ENCODE results near the gene LSM14B. TPM values are rescaled to one million over a fixed set of nuclear protein-coding genes. Genes with fewer than 3 reads are reported as not detected.

Gene LSM14B
- total RNA-seq, 1 donor from 2014 or later, result 35.1 TPM

DNA sequence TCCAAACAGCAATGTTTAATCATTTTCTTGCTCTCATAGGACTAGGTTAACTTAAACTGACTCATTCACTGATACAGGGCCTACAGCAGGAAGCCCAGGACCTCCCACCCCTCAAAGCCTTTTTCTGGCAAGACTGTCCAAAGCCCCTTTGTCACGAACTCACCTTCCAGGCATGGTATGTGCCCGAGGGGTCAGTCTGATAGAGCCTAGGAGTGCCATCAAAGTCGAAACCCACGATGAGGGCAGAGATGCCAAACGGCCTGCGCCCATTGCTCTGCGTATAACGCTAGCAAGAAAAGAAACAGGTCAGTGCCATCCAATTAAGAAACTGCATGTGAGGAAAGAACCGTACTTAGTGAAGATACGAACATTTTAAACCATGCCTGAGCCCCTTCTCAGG lies 16.6 kb downstream of the LSM14B start:
- Histone ChIP-seq H3K27me3 (no peaks in the 10 kb centered on the region), H3K36me3 (peaks cover 68% of the 10 kb centered on the region), H3K9me3 (no peaks in the 10 kb centered on the region), H3K27ac (no peak overlapping the region), H3K4me1 (peaks cover 25% of the 10 kb centered on the region), H3K4me3 (no peak overlapping the region)
- intact Hi-C loops (cut with DNase I), result loop anchor here (10.0 kb wide), 1 partner anchor 114 kb away; no protein-coding TSS in a partner anchor
- TF ChIP-seq CTCF (IDR thresholded peaks at IDR 0.05), result no peak
- no peak for ATAC-seq
- DNase-seq, result no peak

DNA sequence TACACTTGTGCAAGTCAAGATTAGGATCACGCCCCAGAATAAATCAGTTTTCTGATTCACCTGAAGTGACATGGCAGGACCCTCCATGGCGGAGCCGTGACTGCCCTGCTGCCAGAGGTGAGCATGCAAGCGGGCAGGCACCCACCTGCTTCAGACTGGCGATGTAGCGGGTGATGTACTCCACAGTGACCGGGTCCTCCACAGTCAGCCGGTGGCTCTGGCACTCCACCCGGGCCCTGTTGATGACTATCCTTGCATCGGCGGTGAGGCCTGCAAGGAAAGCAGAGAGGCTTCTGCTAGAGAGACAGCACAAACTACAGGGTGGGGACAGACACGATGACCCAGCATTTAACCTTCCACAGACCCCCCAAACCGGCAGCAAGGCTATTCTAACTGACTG lies 17.4 kb downstream of the LSM14B start:
- intact Hi-C loops (cut with DNase I), result loop anchor here (10.0 kb wide), 1 partner anchor 115 kb away; no protein-coding TSS in a partner anchor
- H3K27me3 ChIP-seq, result no peaks in the 10 kb centered on the region
- no peaks in the 10 kb centered on the region for H3K9me3 ChIP-seq
- peaks cover 20% of the 10 kb centered on the region for H3K4me1 ChIP-seq
- TF ChIP-seq CTCF (IDR thresholded peaks at IDR 0.05), result no peak
- H3K27ac ChIP-seq, result no peak overlapping the region
- DNase-seq (no peak), ATAC-seq (no peak)
- peaks cover 61% of the 10 kb centered on the region for H3K36me3 ChIP-seq
- H3K4me3 ChIP-seq, result no peak overlapping the region

- DNase-seq (no peak), ATAC-seq (no peak)
- peaks cover 47% of the 10 kb centered on the region for H3K36me3 ChIP-seq
- intact Hi-C loops (cut with DNase I), result no loop called here
- H3K4me1 ChIP-seq, result peaks cover 24% of the 10 kb centered on the region
- H3K27me3 ChIP-seq, result no peaks in the 10 kb centered on the region
- no peak for TF ChIP-seq CTCF (IDR thresholded peaks at IDR 0.05)
- no peaks in the 10 kb centered on the region for H3K9me3 ChIP-seq
- H3K27ac ChIP-seq, result peak overlapping the region; percentile 89
- peak overlapping the region; percentile 83 for H3K4me3 ChIP-seq
These were observed 18.7 kb downstream of the LSM14B start for GRCh38 chr20:62141043-62141396.

GRCh38 chr20:62141397-62142251 lies 19.3 kb downstream of the LSM14B start:
- DNase-seq (no peak), ATAC-seq (peak; percentile 13)
- Histone ChIP-seq H3K27ac (peak overlapping the region; percentile 89), H3K36me3 (peaks cover 41% of the 10 kb centered on the region), H3K9me3 (no peaks in the 10 kb centered on the region), H3K4me3 (peak overlapping the region; percentile 83), H3K4me1 (peaks cover 24% of the 10 kb centered on the region), H3K27me3 (no peaks in the 10 kb centered on the region)
- intact Hi-C loops (cut with DNase I), result no loop called here
- TF ChIP-seq CTCF (IDR thresholded peaks at IDR 0.05), result no peak

GRCh38 chr20:62142252-62143080 lies 20.2 kb downstream of the LSM14B start:
- Histone ChIP-seq H3K4me3 (peak overlapping the region; percentile 83), H3K27ac (peak overlapping the region; percentile 89), H3K4me1 (peaks cover 24% of the 10 kb centered on the region), H3K36me3 (peaks cover 33% of the 10 kb centered on the region), H3K27me3 (no peaks in the 10 kb centered on the region), H3K9me3 (no peaks in the 10 kb centered on the region)
- intact Hi-C loops (cut with DNase I), result no loop called here
- TF ChIP-seq CTCF (IDR thresholded peaks at IDR 0.05), result no peak
- ATAC-seq, result peak; percentile 3
- no peak for DNase-seq
